Heart left ventricle (tissue), 16 donors: ENCODE data around the gene CYTH4. TPM values are rescaled to one million over a fixed set of nuclear protein-coding genes. Genes with fewer than 3 reads are reported as not detected.

Experiments
- ATAC-seq, 4 donors: fragments of 200-7000 bp; cut with Tn5 transposase; one replicate each; pipeline ENCODE4 v1.9.1; 2020 to 2022; ENCODE audit warnings: moderate library complexity in 4 of 4, mild to moderate bottlenecking in 3 of 4, moderate number of reproducible peaks in 1 of 4
- DNase-seq, 5 donors: peaks; one replicate each; pipeline ENCODE4 v3.0.0-alpha.2; 2020
- H3K27ac ChIP-seq, 12 donors: fragments of 200-600 bp; sonication (generic) in 4 of 12; one replicate each; pipeline versions ENCODE4 v1.5.0 to v1.8.0; 2016 to 2022; ENCODE audit warnings: mild to moderate bottlenecking in 2 of 12
- H3K27me3 ChIP-seq, 9 donors: fragments of 200-600 bp; sonication (generic) in 2 of 9; one replicate each; pipeline versions ENCODE4 v1.5.1 to v1.8.0; 2016 to 2022; ENCODE audit warnings: mild to moderate bottlenecking in 3 of 9
- H3K36me3 ChIP-seq, 9 donors: fragments of 200-600 bp; sonication (generic) in 2 of 9; one replicate each; pipeline versions ENCODE4 v1.5.0 to v1.8.0; 2018 to 2022; ENCODE audit warnings: mild to moderate bottlenecking in 2 of 9
- H3K4me1 ChIP-seq, 12 donors: fragments of 200-600 bp; sonication (generic) in 4 of 12; one replicate each; pipeline versions ENCODE4 v1.5.0 to v1.8.0; 2016 to 2022; ENCODE audit warnings: mild to moderate bottlenecking in 3 of 12
- H3K4me3 ChIP-seq, 12 donors: fragments of 200-600 bp; sonication (generic) in 4 of 12; one replicate each; pipeline versions ENCODE4 v1.5.0 to v1.8.0; 2017 to 2022; ENCODE audit warnings: mild to moderate bottlenecking in 9 of 12, moderate library complexity in 4 of 12
- H3K9me3 ChIP-seq, 12 donors: fragments of 200-600 bp; sonication (generic) in 4 of 12; one replicate each; pipeline versions ENCODE4 v1.5.0 to v1.8.0; 2016 to 2022; ENCODE audit warnings: mild to moderate bottlenecking in 1 of 12
- POLR2A ChIP-seq, 2 donors: fragments of 450-650 bp; IDR thresholded peaks; one replicate each; pipeline ENCODE4 v1.6.1; 2017; ENCODE audit warnings: antibody characterized with exemption in 2 of 2, mild to moderate bottlenecking in 2 of 2, moderate library complexity in 2 of 2
- WGBS, 4 donors: extraction: QIAGEN DNeasy Blood & Tissue Kit in 2 of 4; methylation state at CpG; one replicate each; pipeline versions ENCODE4 v1.1.5 to v1.1.7; 2013 to 2018; 5-methylcytosine and 5-hydroxymethylcytosine counted together
- intact Hi-C, 10 donors: fragments of 100-400 bp; cut with DNase I; formaldehyde crosslinking; loops; one replicate each; pipeline versions ENCODE4 v1.11.1 to v1.14.2; 2022
- polyA plus RNA-seq, 2 donors: library from polyadenylated mRNA; stranded (reverse); fragments of 200-250 nt; gene quantifications; one replicate each; pipeline ENCODE4 v1.2.3, GENCODE V29; 2013
- total RNA-seq, 9 donors: library from RNA; depleted of rRNA in 2 of 9; stranded (reverse); fragments of >200 nt in 2 of 9; fragmentation: NEBNext Ultra II Directional in 3 of 9; extraction: Animal tissue kit (Norgen Biotek cat#: 25700) in 3 of 9; gene quantifications; one replicate each; pipeline versions ENCODE4 v1.1.0 to v1.2.4, GENCODE V29; 2016 to 2023
- TF ChIP-seq, protein P1 (sequence below), 12 donors: fragments of 200-600 bp; sonication (generic) in 4 of 12; IDR thresholded peaks; one replicate each; pipeline versions ENCODE4 v1.5.0 to v1.8.0; 2018 to 2022; ENCODE audit warnings: antibody characterized with exemption in 12 of 12, mild to moderate bottlenecking in 5 of 12
- donor health status: ischemic (EF 13 %, LVEDD 7.1; RV severe dilation, severe dysfunction).
- donor health status: healthy with polysubstance abuse.
- donor health status: DM: no; HTN: yes; CAD: no.
- donor health status: DM: no; HTN: no; CAD: no.
- donor health status: ischemic (EF 25% LVEDD 6.9; RV normal size, moderate dysfunction).
- donor health status: ischemic (EF 25% LVEDD 5.7; RV mildly dilated, moderate dysfunction).
- donor health status: healthy.
- donor health status: DM: yes; HTN: yes; CAD: no.
- donor health status: ischemic (EF 35%, LVEDD 5.7; RV mildly dilated, moderate dysfunction).
- donor health status: nonischemic (EF 11% LVEDD 7.7; RV severe dilation, severe dysfunction).
- donor health status: DM: yes; HTN: yes; CAD: no.
- donor health status: PGD.
- donor health status: ischemic (EF 29% LVEDD 5.4; RV normal size, mild dysfunction).
- donor health status: nonischemic (EF 23%, LVEDD 6.1; RV moderate dilation, normal function).

The CYTH4 gene
- total and polyA plus RNA-seq, 11 donors = 2.4 to 57.8 (median 4.3) TPM

- DNase-seq = no peak
- Histone ChIP-seq H3K36me3 (no peaks in the 10 kb centered on the region), H3K4me1 (peaks cover 0 to 10% (median 0%) of the 10 kb centered on the region in 12 donors), H3K27ac (no peak overlapping the region), H3K27me3 (peaks cover 32 to 86% (median 51%) of the 10 kb centered on the region in 9 donors), H3K9me3 (no peaks in the 10 kb centered on the region), H3K4me3 (no peak overlapping the region)
- TF ChIP-seq, protein P1, sequence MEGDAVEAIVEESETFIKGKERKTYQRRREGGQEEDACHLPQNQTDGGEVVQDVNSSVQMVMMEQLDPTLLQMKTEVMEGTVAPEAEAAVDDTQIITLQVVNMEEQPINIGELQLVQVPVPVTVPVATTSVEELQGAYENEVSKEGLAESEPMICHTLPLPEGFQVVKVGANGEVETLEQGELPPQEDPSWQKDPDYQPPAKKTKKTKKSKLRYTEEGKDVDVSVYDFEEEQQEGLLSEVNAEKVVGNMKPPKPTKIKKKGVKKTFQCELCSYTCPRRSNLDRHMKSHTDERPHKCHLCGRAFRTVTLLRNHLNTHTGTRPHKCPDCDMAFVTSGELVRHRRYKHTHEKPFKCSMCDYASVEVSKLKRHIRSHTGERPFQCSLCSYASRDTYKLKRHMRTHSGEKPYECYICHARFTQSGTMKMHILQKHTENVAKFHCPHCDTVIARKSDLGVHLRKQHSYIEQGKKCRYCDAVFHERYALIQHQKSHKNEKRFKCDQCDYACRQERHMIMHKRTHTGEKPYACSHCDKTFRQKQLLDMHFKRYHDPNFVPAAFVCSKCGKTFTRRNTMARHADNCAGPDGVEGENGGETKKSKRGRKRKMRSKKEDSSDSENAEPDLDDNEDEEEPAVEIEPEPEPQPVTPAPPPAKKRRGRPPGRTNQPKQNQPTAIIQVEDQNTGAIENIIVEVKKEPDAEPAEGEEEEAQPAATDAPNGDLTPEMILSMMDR (IDR thresholded peaks at IDR 0.05) = no peak
- TF ChIP-seq POLR2A (IDR thresholded peaks at IDR 0.05) = no peak
- 57 to 69% (median 61%) methylated on average over 8 of the region's 8 CpGs for WGBS, 4 donors
- no peak for ATAC-seq
- intact Hi-C loops = no loop called here
These were observed 54.3 kb downstream of the CYTH4 start for GRCh38 chr22:37336579-37336978.

GRCh38 chr22:37337204-37337943 lies 55.1 kb downstream of the CYTH4 start:
- no peak for DNase-seq
- TF ChIP-seq, protein P1 (IDR thresholded peaks at IDR 0.05) = no peak
- TF ChIP-seq POLR2A (IDR thresholded peaks at IDR 0.05) = no peak
- peaks cover 0 to 10% (median 0%) of the 10 kb centered on the region in 12 donors for H3K4me1 ChIP-seq
- ATAC-seq = no peak
- H3K27me3 ChIP-seq = peaks cover 29 to 82% (median 45%) of the 10 kb centered on the region in 9 donors
- 72 to 75% (median 74%) methylated on average over 7 to 8 of the region's 8 CpGs for whole genome bisulfite sequencing, 4 donors
- intact Hi-C loops = no loop called here
- H3K27ac ChIP-seq = no peak overlapping the region
- no peaks in the 10 kb centered on the region for H3K9me3 ChIP-seq
- H3K36me3 ChIP-seq = no peaks in the 10 kb centered on the region
- H3K4me3 ChIP-seq = no peak overlapping the region

- no peak overlapping the region for H3K4me3 ChIP-seq
- H3K4me1 ChIP-seq = peaks cover 0 to 10% (median 0%) of the 10 kb centered on the region in 12 donors
- TF ChIP-seq, protein P1 (IDR thresholded peaks at IDR 0.05) = no peak
- TF ChIP-seq POLR2A (IDR thresholded peaks at IDR 0.05) = no peak
- no peaks in the 10 kb centered on the region for H3K9me3 ChIP-seq
- H3K27me3 ChIP-seq = peaks cover 17 to 79% (median 32%) of the 10 kb centered on the region in 9 donors
- intact Hi-C loops = no loop called here
- no peaks in the 10 kb centered on the region for H3K36me3 ChIP-seq
- ATAC-seq = no peak
- no peak overlapping the region for H3K27ac ChIP-seq
- no peak for DNase-seq
- WGBS, 4 donors = 86 to 92% (median 90%) methylated on average over 10 of the region's 10 CpGs
These were observed 56.4 kb downstream of the CYTH4 start for GRCh38 chr22:37338539-37339246.
